GM12878 (cell line): ENCODE data around the gene SNED1.

Experiments used
- EED ChIP-seq: sonication (generic); IDR thresholded peaks from 2 replicates; pipeline ENCODE4 v1.6.1; 2016; ENCODE audit warnings: antibody characterized with exemption, low read depth
- HCFC1 ChIP-seq: fragments of 150-350 bp; IDR thresholded peaks from 2 replicates; pipeline ENCODE4 v1.6.1; 2014; ENCODE audit warnings: low read length
- MTA3 ChIP-seq: IDR thresholded peaks from 2 replicates; pipeline ENCODE4 v1.6.1; 2012; ENCODE audit warnings: low read length, inconsistent platforms, borderline replicate concordance
- NFXL1 ChIP-seq: fragments of 450-650 bp; IDR thresholded peaks from 2 replicates; pipeline ENCODE4 v1.6.1; 2017; ENCODE audit warnings: antibody characterized with exemption, mild to moderate bottlenecking, borderline replicate concordance
- SIX5 ChIP-seq: IDR thresholded peaks from 2 replicates; pipeline ENCODE4 v1.6.1; 2011; ENCODE audit warnings: mild to moderate bottlenecking, low read depth, low read length, moderate library complexity; ENCODE audit not compliant: severe bottlenecking
- TF ChIP-seq, protein P1 (sequence below), 3 experiments: IDR thresholded peaks in 2 of 3; conservative IDR thresholded peaks in 1 of 3; 2 replicates each; pipeline ENCODE4 v1.5.1; 2011; ENCODE audit warnings: low read depth in 3 of 3, low read length in 3 of 3, mild to moderate bottlenecking in 3 of 3, control low read depth in 2 of 3, moderate library complexity in 2 of 3, inconsistent platforms in 1 of 3, mixed read lengths in 1 of 3; ENCODE audit not compliant: control insufficient read depth in 2 of 3, insufficient read depth in 1 of 3; ENCODE audit errors: extremely low read depth in 1 of 3
- TF ChIP-seq, protein P2 (sequence below): IDR thresholded peaks from 2 replicates; pipeline ENCODE4 v1.6.1; 2011; ENCODE audit warnings: low read depth, low read length, improper control_type of control experiment, borderline replicate concordance

DNA sequence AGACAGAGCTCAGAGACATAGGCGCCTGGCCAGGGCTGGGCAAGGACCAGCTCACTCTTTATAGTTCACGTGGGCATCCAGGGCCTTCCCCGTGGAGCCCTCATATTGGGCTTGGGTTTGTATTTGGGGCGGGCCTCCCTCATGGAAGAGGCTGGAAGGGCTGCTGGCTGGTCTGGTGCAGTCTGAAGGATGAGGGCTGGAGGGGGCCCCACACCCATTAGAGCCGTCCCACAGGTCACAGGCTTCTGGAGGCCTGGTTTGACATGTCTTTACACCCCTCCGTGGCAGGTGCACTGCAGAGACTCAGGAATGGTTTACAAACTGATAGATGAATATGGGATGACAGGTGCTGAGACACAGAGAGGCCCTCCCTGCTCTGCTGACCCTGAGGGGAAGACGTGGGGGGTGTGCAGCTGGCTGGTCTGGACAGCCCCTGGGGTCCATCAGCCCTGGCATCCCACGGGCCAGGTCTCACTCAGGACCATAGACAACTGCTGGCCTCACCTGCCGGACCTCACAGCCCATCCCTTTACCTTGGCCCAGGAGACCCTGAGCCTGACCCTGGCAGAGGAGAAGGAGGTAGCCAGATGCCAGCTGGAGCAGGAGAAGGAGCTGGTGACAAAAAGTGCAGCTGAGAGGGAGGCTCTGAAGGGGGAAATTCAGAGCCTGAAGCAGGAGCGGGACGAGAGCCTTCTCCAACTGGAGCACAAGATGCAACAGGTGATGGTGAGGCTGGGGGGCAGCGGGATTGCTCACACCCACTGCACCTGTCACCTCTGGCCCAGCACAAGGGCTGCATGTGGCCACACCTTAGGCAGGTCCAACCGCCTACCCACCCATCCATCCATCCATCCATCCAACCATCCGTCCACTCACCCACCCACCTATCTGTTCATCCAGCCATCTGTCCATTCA is 48.4 kb upstream of the SNED1 start:
- TF ChIP-seq NFXL1 (no peak), MTA3 (no peak), HCFC1 (no peak), EED (no peak), SIX5 (no peak)
- TF ChIP-seq, protein P1, sequence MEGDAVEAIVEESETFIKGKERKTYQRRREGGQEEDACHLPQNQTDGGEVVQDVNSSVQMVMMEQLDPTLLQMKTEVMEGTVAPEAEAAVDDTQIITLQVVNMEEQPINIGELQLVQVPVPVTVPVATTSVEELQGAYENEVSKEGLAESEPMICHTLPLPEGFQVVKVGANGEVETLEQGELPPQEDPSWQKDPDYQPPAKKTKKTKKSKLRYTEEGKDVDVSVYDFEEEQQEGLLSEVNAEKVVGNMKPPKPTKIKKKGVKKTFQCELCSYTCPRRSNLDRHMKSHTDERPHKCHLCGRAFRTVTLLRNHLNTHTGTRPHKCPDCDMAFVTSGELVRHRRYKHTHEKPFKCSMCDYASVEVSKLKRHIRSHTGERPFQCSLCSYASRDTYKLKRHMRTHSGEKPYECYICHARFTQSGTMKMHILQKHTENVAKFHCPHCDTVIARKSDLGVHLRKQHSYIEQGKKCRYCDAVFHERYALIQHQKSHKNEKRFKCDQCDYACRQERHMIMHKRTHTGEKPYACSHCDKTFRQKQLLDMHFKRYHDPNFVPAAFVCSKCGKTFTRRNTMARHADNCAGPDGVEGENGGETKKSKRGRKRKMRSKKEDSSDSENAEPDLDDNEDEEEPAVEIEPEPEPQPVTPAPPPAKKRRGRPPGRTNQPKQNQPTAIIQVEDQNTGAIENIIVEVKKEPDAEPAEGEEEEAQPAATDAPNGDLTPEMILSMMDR (IDR thresholded peaks at IDR 0.05 in 2 of 3, conservative IDR thresholded peaks at IDR 0.05 in 1 of 3; ENCODE audit: control insufficient read depth in 2 of 3, extremely low read depth in 1 of 3, insufficient read depth in 1 of 3, low read depth in 3 of 3, low read length in 3 of 3): no peak
- TF ChIP-seq, protein P2, sequence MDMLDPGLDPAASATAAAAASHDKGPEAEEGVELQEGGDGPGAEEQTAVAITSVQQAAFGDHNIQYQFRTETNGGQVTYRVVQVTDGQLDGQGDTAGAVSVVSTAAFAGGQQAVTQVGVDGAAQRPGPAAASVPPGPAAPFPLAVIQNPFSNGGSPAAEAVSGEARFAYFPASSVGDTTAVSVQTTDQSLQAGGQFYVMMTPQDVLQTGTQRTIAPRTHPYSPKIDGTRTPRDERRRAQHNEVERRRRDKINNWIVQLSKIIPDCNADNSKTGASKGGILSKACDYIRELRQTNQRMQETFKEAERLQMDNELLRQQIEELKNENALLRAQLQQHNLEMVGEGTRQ: no peak
